HG02870 (cell line): Measurements from ENCODE around the gene GPC6.

ENCODE experiments used
- ATAC-seq: cut with Tn5 transposase; IDR thresholded peaks from one replicate; pipeline ENCODE4 v1.9.1; 2021; ENCODE audit warnings: mild to moderate bottlenecking, moderate library complexity; ENCODE audit not compliant: unreplicated experiment

The GPC6 gene

GRCh38 chr13:93876236-93876635 lies 649.6 kb downstream of the GPC6 start:
- ATAC-seq = no peak

GRCh38 chr13:93878675-93879074 lies 652.1 kb downstream of the GPC6 start:
- ATAC-seq = no peak

- no peak for ATAC-seq
Measured at GRCh38 chr13:93881411-93881810, 654.8 kb downstream of the GPC6 start.

- ATAC-seq = no peak
Measured at GRCh38 chr13:93882086-93882651, 655.6 kb downstream of the GPC6 start.

- ATAC-seq = no peak
Measured at GRCh38 chr13:93889430-93889951, 662.9 kb downstream of the GPC6 start.

- no peak for ATAC-seq
Measured at GRCh38 chr13:93899981-93900380, 673.4 kb downstream of the GPC6 start.

GRCh38 chr13:93900731-93901130 lies 674.1 kb downstream of the GPC6 start:
- no peak for ATAC-seq

- ATAC-seq = no peak
Measured at GRCh38 chr13:93903909-93904308, 677.3 kb downstream of the GPC6 start.

- no peak for ATAC-seq
Measured at GRCh38 chr13:93915269-93915809, 688.7 kb downstream of the GPC6 start.

- no peak for ATAC-seq
Measured at GRCh38 chr13:93922063-93922855, 695.7 kb downstream of the GPC6 start.

GRCh38 chr13:93925990-93926389 lies 699.4 kb downstream of the GPC6 start:
- no peak for ATAC-seq

- ATAC-seq = no peak
Measured at GRCh38 chr13:93926425-93926824, 699.8 kb downstream of the GPC6 start.

- ATAC-seq = no peak
Measured at GRCh38 chr13:93927431-93927830, 700.8 kb downstream of the GPC6 start.

GRCh38 chr13:93932901-93933300 lies 706.3 kb downstream of the GPC6 start:
- ATAC-seq = no peak

- ATAC-seq = no peak
Measured at GRCh38 chr13:93936901-93937300, 710.3 kb downstream of the GPC6 start.

GRCh38 chr13:93941444-93941843 lies 714.8 kb downstream of the GPC6 start:
- ATAC-seq = no peak

GRCh38 chr13:93942016-93942415 lies 715.4 kb downstream of the GPC6 start:
- ATAC-seq = no peak

GRCh38 chr13:93945621-93946020 lies 719.0 kb downstream of the GPC6 start:
- ATAC-seq = no peak

- no peak for ATAC-seq
Measured at GRCh38 chr13:93946994-93947393, 720.4 kb downstream of the GPC6 start.

- ATAC-seq = no peak
Measured at GRCh38 chr13:93947651-93948050, 721.0 kb downstream of the GPC6 start.

GRCh38 chr13:93948162-93948922 lies 721.7 kb downstream of the GPC6 start:
- ATAC-seq = no peak
